Ectodermal cell (in vitro differentiated cells): ENCODE data around the gene PRODH2.

Experiments used
- H3K27ac ChIP-seq: 2 replicates; pipeline ENCODE4 v1.7.0; 2013; ENCODE audit warnings: mild to moderate bottlenecking, low read depth, low read length; ENCODE audit not compliant: insufficient read depth, poor library complexity, severe bottlenecking
- H3K27me3 ChIP-seq: 2 replicates; pipeline ENCODE4 v1.7.0; 2013; ENCODE audit warnings: mild to moderate bottlenecking, low read length; ENCODE audit not compliant: insufficient read depth, control insufficient read depth, poor library complexity, severe bottlenecking
- H3K36me3 ChIP-seq: one replicate; pipeline ENCODE4 v1.7.0; 2013; ENCODE audit warnings: low read length; ENCODE audit not compliant: control insufficient read depth, insufficient read depth
- H3K4me1 ChIP-seq: one replicate; pipeline ENCODE4 v1.7.0; 2013; ENCODE audit warnings: low read length; ENCODE audit not compliant: control insufficient read depth, insufficient read depth
- H3K4me3 ChIP-seq: 2 replicates; pipeline ENCODE4 v1.7.0; 2013; ENCODE audit warnings: low read depth, low read length, control low read depth; ENCODE audit not compliant: insufficient read depth
- H3K9me3 ChIP-seq: 2 replicates; pipeline ENCODE4 v1.7.0; 2013; ENCODE audit warnings: mild to moderate bottlenecking, low read length, moderate library complexity; ENCODE audit not compliant: control insufficient read depth
- whole genome bisulfite sequencing, 2 experiments: methylation state at CpG; one replicate each; pipeline ENCODE4 v1.1.7; 2013; ENCODE audit warnings: missing lambda C conversion rate in 2 of 2; 5-methylcytosine and 5-hydroxymethylcytosine counted together

The PRODH2 gene

GRCh38 chr19:35750167-35750566 lies 62.5 kb downstream of the PRODH2 start:
- no peaks in the 10 kb centered on the region for H3K36me3 ChIP-seq
- 89 to 91% methylated on average over 5 of the region's 5 CpGs for WGBS, 2 experiments
- no peak overlapping the region for H3K27ac ChIP-seq
- H3K27me3 ChIP-seq, result peaks cover 4% of the 10 kb centered on the region
- no peaks in the 10 kb centered on the region for H3K9me3 ChIP-seq
- no peaks in the 10 kb centered on the region for H3K4me1 ChIP-seq
- no peak overlapping the region for H3K4me3 ChIP-seq
